Measurements from ENCODE around the gene SH3GLB1. TPM values are rescaled to one million over a fixed set of nuclear protein-coding genes. Genes with fewer than 3 reads are reported as not detected.
"Not testable (repeated sequence)": the region's sequence is repeated elsewhere in the genome, so short reads cannot be mapped to it uniquely, and the experiment has no call there.

Gene SH3GLB1
- total RNA-seq, 1 experiment from 2014 or later: 54.6 TPM

GRCh38 chr1:86695400-86695799 is 9.0 kb upstream of the SH3GLB1 start:
- Mint-ChIP-seq H3K27me3 (ENCODE audit: unreplicated experiment) (no peaks in the 10 kb centered on the region), H3K9me3 (ENCODE audit: low read depth, unreplicated experiment) (no peaks in the 10 kb centered on the region), H3K36me3 (ENCODE audit: insufficient read depth, unreplicated experiment) (no peaks in the 10 kb centered on the region), H3K27ac (ENCODE audit: unreplicated experiment) (no peak overlapping the region), H3K4me1 (ENCODE audit: low read depth, unreplicated experiment) (peaks cover 23% of the 10 kb centered on the region), H3K4me3 (ENCODE audit: low read depth, unreplicated experiment) (peak overlapping the region; percentile 12)
- DNase-seq: no peak
- no TSS peak for BruUV-seq (replicated peaks)
- intact Hi-C loops (cut with micrococcal nuclease; ENCODE audit: unreplicated experiment): no loop called here
- CTCF ChIA-PET: interaction anchor here (1.5 kb wide), 1 partner anchor 9 kb away, joined by 10 read pairs; the partner anchor contains the start of gene SH3GLB1
- no peak for TF ChIP-seq CTCF (IDR thresholded peaks at IDR 0.05; ENCODE audit: unreplicated experiment)

DNA sequence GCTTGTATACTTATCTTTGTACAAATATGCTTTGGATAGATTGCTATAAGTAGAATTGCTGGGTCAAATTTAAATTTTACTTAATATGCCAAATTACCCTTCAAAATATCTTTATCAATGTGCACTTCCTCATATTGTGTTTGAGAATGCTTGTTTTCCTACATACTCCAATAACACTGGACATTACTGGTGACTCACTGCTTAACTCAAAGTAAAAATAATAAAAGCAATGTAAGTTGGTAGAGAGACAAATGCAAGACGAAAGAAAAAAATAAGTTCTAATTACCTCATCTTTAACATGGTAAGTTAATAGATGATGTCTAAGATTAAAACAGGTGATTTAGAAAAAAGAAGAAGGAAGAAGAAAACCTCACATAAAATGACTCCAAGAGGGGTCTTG is 7.9 kb upstream of the SH3GLB1 start:
- Mint-ChIP-seq H3K27me3 (ENCODE audit: unreplicated experiment) (no peaks in the 10 kb centered on the region), H3K36me3 (ENCODE audit: insufficient read depth, unreplicated experiment) (no peaks in the 10 kb centered on the region), H3K9me3 (ENCODE audit: low read depth, unreplicated experiment) (no peaks in the 10 kb centered on the region), H3K4me3 (ENCODE audit: low read depth, unreplicated experiment) (no peak overlapping the region), H3K4me1 (ENCODE audit: low read depth, unreplicated experiment) (peaks cover 23% of the 10 kb centered on the region), H3K27ac (ENCODE audit: unreplicated experiment) (no peak overlapping the region)
- DNase-seq: no peak
- CTCF ChIA-PET: no interaction called here
- no TSS peak for BruUV-seq (replicated peaks)
- no peak for TF ChIP-seq CTCF (IDR thresholded peaks at IDR 0.05; ENCODE audit: unreplicated experiment)
- intact Hi-C loops (cut with micrococcal nuclease; ENCODE audit: unreplicated experiment): no loop called here

GRCh38 chr1:86699186-86699585 is 5.2 kb upstream of the SH3GLB1 start:
- no TSS peak for BruUV-seq (replicated peaks)
- no peak for TF ChIP-seq CTCF (IDR thresholded peaks at IDR 0.05; ENCODE audit: unreplicated experiment)
- Mint-ChIP-seq H3K4me1 (ENCODE audit: low read depth, unreplicated experiment) (peaks cover 34% of the 10 kb centered on the region), H3K36me3 (ENCODE audit: insufficient read depth, unreplicated experiment) (peaks cover 4% of the 10 kb centered on the region), H3K27me3 (ENCODE audit: unreplicated experiment) (no peaks in the 10 kb centered on the region), H3K9me3 (ENCODE audit: low read depth, unreplicated experiment) (no peaks in the 10 kb centered on the region), H3K4me3 (ENCODE audit: low read depth, unreplicated experiment) (no peak overlapping the region), H3K27ac (ENCODE audit: unreplicated experiment) (no peak overlapping the region)
- intact Hi-C loops (cut with micrococcal nuclease; ENCODE audit: unreplicated experiment): no loop called here
- CTCF ChIA-PET: no interaction called here
- no peak for DNase-seq

GRCh38 chr1:86701731-86702130 is 2.6 kb upstream of the SH3GLB1 start:
- Mint-ChIP-seq H3K9me3 (ENCODE audit: low read depth, unreplicated experiment) (no peaks in the 10 kb centered on the region), H3K4me3 (ENCODE audit: low read depth, unreplicated experiment) (no peak overlapping the region), H3K4me1 (ENCODE audit: low read depth, unreplicated experiment) (peaks cover 20% of the 10 kb centered on the region), H3K27me3 (ENCODE audit: unreplicated experiment) (no peaks in the 10 kb centered on the region), H3K27ac (ENCODE audit: unreplicated experiment) (no peak overlapping the region), H3K36me3 (ENCODE audit: insufficient read depth, unreplicated experiment) (peaks cover 27% of the 10 kb centered on the region)
- no peak for TF ChIP-seq CTCF (IDR thresholded peaks at IDR 0.05; ENCODE audit: unreplicated experiment)
- intact Hi-C loops (cut with micrococcal nuclease; ENCODE audit: unreplicated experiment): no loop called here
- no TSS peak for BruUV-seq (replicated peaks)
- no peak for DNase-seq
- CTCF ChIA-PET: no interaction called here

- H3K27me3 Mint-ChIP-seq (ENCODE audit: unreplicated experiment); DNase-seq; H3K9me3 Mint-ChIP-seq (ENCODE audit: low read depth, unreplicated experiment); BruUV-seq (replicated peaks); intact Hi-C loops (cut with micrococcal nuclease; ENCODE audit: unreplicated experiment): not testable (repeated sequence)
- H3K36me3 Mint-ChIP-seq (ENCODE audit: insufficient read depth, unreplicated experiment): peaks cover 35% of the 10 kb centered on the region
- H3K4me3 Mint-ChIP-seq (ENCODE audit: low read depth, unreplicated experiment): peak overlapping the region; percentile 82
- CTCF ChIA-PET: interaction anchor here (0.6 to 2.7 kb wide), 2 partner anchors 11 to 264 kb away, joined by 3 to 24 read pairs; no protein-coding TSS in a partner anchor
- H3K4me1 Mint-ChIP-seq (ENCODE audit: low read depth, unreplicated experiment): peaks cover 26% of the 10 kb centered on the region
- peak overlapping the region; percentile 81 for H3K27ac Mint-ChIP-seq (ENCODE audit: unreplicated experiment)
These were observed 1.4 kb upstream of the SH3GLB1 start for GRCh38 chr1:86702954-86703494.

Data from Calu3 (cell line).